ENCODE data around the gene ERG. TPM values are rescaled to one million over a fixed set of nuclear protein-coding genes. Genes with fewer than 3 reads are reported as not detected.

The ERG gene
- total RNA-seq, 3 donors from 2014 or later = 4.0 to 8.4 (median 4.3) TPM

GRCh38 chr21:38436341-38436740 is 61.9 kb downstream of the ERG start:
- no peak for TF ChIP-seq CTCF (IDR thresholded peaks at IDR 0.05)
- no peak for DNase-seq
- no peak for ATAC-seq

GRCh38 chr21:38434913-38435533 is 63.3 kb downstream of the ERG start:
- Histone ChIP-seq H3K4me3 (no peak overlapping the region), H3K36me3 (ENCODE audit: low read depth) (no peaks in the 10 kb centered on the region), H3K4me1 (ENCODE audit: low read depth) (no peaks in the 10 kb centered on the region), H3K9me3 (no peaks in the 10 kb centered on the region)
- intact Hi-C loops (cut with DNase I, micrococcal nuclease) = no loop called here
- TF ChIP-seq CTCF (IDR thresholded peaks at IDR 0.05) = no peak
- ATAC-seq (no peak), DNase-seq (no peak)

More at GRCh38 chr21:38436341-38436740, 61.9 kb downstream of the ERG start:
- intact Hi-C loops (cut with DNase I, micrococcal nuclease) = no loop called here
- Histone ChIP-seq H3K4me1 (ENCODE audit: low read depth) (no peaks in the 10 kb centered on the region), H3K4me3 (no peak overlapping the region), H3K36me3 (ENCODE audit: low read depth) (no peaks in the 10 kb centered on the region), H3K9me3 (no peaks in the 10 kb centered on the region)

- no peak for ATAC-seq
- no peak for DNase-seq
- H3K36me3 ChIP-seq (ENCODE audit: low read depth) = no peaks in the 10 kb centered on the region
These were observed 64.8 kb downstream of the ERG start for GRCh38 chr21:38433471-38433870.

GRCh38 chr21:38430401-38430984 is 67.8 kb downstream of the ERG start:
- no peak for TF ChIP-seq CTCF (IDR thresholded peaks at IDR 0.05)
- Histone ChIP-seq H3K36me3 (ENCODE audit: low read depth) (no peaks in the 10 kb centered on the region), H3K4me3 (no peak overlapping the region), H3K9me3 (no peaks in the 10 kb centered on the region), H3K4me1 (ENCODE audit: low read depth) (no peaks in the 10 kb centered on the region)
- DNase-seq (no peak), ATAC-seq (no peak)
- intact Hi-C loops (cut with DNase I, micrococcal nuclease) = no loop called here

More at GRCh38 chr21:38433471-38433870, 64.8 kb downstream of the ERG start:
- Histone ChIP-seq H3K4me1 (ENCODE audit: low read depth) (no peaks in the 10 kb centered on the region), H3K9me3 (no peaks in the 10 kb centered on the region), H3K4me3 (no peak overlapping the region)
- no peak for TF ChIP-seq CTCF (IDR thresholded peaks at IDR 0.05)
- intact Hi-C loops (cut with DNase I, micrococcal nuclease) = no loop called here

GRCh38 chr21:38429011-38429410 is 69.3 kb downstream of the ERG start:
- no peak for TF ChIP-seq CTCF (IDR thresholded peaks at IDR 0.05)
- Histone ChIP-seq H3K9me3 (no peaks in the 10 kb centered on the region), H3K36me3 (ENCODE audit: low read depth) (no peaks in the 10 kb centered on the region), H3K4me1 (ENCODE audit: low read depth) (no peaks in the 10 kb centered on the region), H3K4me3 (no peak overlapping the region)
- ATAC-seq (no peak), DNase-seq (no peak)
- intact Hi-C loops (cut with DNase I, micrococcal nuclease) = no loop called here

All from mucosa of descending colon (tissue), 3 donors.